ENCODE measurements around the gene NUP42.
"Not testable (repeated sequence)": the region's sequence is repeated elsewhere in the genome, so short reads cannot be mapped to it uniquely, and the experiment has no call there.

DNA sequence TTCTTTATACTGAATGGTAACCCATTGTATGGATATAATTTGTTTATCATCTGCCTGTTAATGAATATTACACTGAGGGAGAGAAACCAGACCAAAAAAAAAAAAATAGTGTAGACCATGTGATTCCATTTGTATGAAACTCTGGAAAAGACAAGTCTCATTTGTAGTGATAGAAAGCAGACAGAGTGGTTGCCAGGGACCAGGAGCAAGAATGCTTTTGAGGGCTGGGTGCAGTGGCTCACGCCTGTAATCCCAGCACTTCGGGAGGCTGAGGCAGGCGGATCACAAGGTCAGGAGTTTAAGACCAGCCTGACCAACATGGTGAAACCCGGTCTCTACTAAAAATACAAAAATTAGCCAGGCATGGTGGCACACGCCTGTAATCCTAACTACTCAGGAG, 15.9 kb downstream of the NUP42 start:
- not testable (repeated sequence) for TF ChIP-seq POLR2A (IDR thresholded peaks at IDR 0.05; ENCODE audit: low read depth); EP300 (IDR thresholded peaks at IDR 0.05); POLR2AphosphoS5 (IDR thresholded peaks at IDR 0.05)
- TF ChIP-seq, protein P1, sequence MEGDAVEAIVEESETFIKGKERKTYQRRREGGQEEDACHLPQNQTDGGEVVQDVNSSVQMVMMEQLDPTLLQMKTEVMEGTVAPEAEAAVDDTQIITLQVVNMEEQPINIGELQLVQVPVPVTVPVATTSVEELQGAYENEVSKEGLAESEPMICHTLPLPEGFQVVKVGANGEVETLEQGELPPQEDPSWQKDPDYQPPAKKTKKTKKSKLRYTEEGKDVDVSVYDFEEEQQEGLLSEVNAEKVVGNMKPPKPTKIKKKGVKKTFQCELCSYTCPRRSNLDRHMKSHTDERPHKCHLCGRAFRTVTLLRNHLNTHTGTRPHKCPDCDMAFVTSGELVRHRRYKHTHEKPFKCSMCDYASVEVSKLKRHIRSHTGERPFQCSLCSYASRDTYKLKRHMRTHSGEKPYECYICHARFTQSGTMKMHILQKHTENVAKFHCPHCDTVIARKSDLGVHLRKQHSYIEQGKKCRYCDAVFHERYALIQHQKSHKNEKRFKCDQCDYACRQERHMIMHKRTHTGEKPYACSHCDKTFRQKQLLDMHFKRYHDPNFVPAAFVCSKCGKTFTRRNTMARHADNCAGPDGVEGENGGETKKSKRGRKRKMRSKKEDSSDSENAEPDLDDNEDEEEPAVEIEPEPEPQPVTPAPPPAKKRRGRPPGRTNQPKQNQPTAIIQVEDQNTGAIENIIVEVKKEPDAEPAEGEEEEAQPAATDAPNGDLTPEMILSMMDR (IDR thresholded peaks at IDR 0.05): not testable (repeated sequence)

All from esophagus muscularis mucosa (tissue), 4 donors.